ENCODE measurements around the gene PEX26. TPM values are rescaled to one million over a fixed set of nuclear protein-coding genes. Genes with fewer than 3 reads are reported as not detected.
"Not testable (repeated sequence)": the region's sequence is repeated elsewhere in the genome, so short reads cannot be mapped to it uniquely, and the experiment has no call there.

Gene PEX26
- polyA plus RNA-seq, 1 donor from 2014 or later = 30.2 TPM

DNA sequence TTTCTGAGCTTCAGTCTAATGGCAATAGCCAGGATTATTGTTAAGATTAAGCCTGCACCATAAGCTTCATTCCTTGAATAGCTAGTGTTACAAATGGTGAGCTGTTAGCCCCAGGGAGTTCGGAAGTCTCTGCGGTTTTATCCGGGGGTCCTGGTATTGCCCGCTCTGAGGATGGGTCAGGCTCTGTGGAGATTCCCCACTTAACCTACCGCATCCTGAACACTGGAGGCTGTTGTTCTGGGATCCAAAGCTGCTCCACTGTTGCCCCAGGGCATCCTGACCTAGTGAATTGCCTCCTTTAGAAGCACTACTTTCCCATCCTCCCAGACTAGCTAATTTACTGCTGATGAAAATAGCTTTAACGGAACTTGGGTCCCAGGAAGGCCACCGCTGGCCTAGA lies 14.5 kb upstream of the PEX26 start:
- Histone ChIP-seq H3K9me3 (ENCODE audit: low read length) (no peaks in the 10 kb centered on the region), H3K27ac (ENCODE audit: low read length) (no peak overlapping the region), H2AFZ (ENCODE audit: low read depth, low read length) (no peak overlapping the region), H3K79me2 (replicated peaks; ENCODE audit: insufficient read depth, low read length) (no peaks in the 10 kb centered on the region), H3K9ac (ENCODE audit: low read length) (no peak overlapping the region), H3K27me3 (ENCODE audit: insufficient read depth, low read depth, low read length) (no peaks in the 10 kb centered on the region), H3K4me2 (ENCODE audit: low read length) (no peak overlapping the region), H3K4me3 (ENCODE audit: low read length) (no peak overlapping the region), H3K9me2 (ENCODE audit: insufficient read depth, low read length) (no peaks in the 10 kb centered on the region), H3K36me3 (ENCODE audit: insufficient read depth, low read length) (no peaks in the 10 kb centered on the region), H4K20me1 (ENCODE audit: insufficient read depth) (no peaks in the 10 kb centered on the region), H3F3A (ENCODE audit: insufficient read depth, low read length, poor library complexity, severe bottlenecking) (no peaks in the 10 kb centered on the region)
- no peak for TF ChIP-seq TAF1 (IDR thresholded peaks at IDR 0.05; ENCODE audit: low read depth)
- TF ChIP-seq RAD21 (conservative IDR thresholded peaks at IDR 0.05) = no peak
- no peak for TF ChIP-seq EZH2 (IDR thresholded peaks at IDR 0.05; ENCODE audit: borderline replicate concordance, insufficient read depth, low read length, poor library complexity, severe bottlenecking)
- no peak for TF ChIP-seq POLR2AphosphoS5 (IDR thresholded peaks at IDR 0.05)
- no peak for TF ChIP-seq CTCF (IDR thresholded peaks at IDR 0.05; ENCODE audit: poor library complexity, severe bottlenecking)
- no peak for TF ChIP-seq MXI1 (conservative IDR thresholded peaks at IDR 0.05; ENCODE audit: poor library complexity, severe bottlenecking)
- TF ChIP-seq SMC3 (conservative IDR thresholded peaks at IDR 0.05; ENCODE audit: poor library complexity) = no peak
- TF ChIP-seq EP300 (conservative IDR thresholded peaks at IDR 0.05; ENCODE audit: poor library complexity, severe bottlenecking) = no peak
- TF ChIP-seq, protein P1, sequence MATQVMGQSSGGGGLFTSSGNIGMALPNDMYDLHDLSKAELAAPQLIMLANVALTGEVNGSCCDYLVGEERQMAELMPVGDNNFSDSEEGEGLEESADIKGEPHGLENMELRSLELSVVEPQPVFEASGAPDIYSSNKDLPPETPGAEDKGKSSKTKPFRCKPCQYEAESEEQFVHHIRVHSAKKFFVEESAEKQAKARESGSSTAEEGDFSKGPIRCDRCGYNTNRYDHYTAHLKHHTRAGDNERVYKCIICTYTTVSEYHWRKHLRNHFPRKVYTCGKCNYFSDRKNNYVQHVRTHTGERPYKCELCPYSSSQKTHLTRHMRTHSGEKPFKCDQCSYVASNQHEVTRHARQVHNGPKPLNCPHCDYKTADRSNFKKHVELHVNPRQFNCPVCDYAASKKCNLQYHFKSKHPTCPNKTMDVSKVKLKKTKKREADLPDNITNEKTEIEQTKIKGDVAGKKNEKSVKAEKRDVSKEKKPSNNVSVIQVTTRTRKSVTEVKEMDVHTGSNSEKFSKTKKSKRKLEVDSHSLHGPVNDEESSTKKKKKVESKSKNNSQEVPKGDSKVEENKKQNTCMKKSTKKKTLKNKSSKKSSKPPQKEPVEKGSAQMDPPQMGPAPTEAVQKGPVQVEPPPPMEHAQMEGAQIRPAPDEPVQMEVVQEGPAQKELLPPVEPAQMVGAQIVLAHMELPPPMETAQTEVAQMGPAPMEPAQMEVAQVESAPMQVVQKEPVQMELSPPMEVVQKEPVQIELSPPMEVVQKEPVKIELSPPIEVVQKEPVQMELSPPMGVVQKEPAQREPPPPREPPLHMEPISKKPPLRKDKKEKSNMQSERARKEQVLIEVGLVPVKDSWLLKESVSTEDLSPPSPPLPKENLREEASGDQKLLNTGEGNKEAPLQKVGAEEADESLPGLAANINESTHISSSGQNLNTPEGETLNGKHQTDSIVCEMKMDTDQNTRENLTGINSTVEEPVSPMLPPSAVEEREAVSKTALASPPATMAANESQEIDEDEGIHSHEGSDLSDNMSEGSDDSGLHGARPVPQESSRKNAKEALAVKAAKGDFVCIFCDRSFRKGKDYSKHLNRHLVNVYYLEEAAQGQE (IDR thresholded peaks at IDR 0.05; ENCODE audit: borderline replicate concordance) = no peak

- H3K27me3 ChIP-seq (ENCODE audit: insufficient read depth, low read depth, low read length); H3K4me2 ChIP-seq (ENCODE audit: low read length); H3K79me2 ChIP-seq (replicated peaks; ENCODE audit: insufficient read depth, low read length); H3K27ac ChIP-seq (ENCODE audit: low read length); H3K4me3 ChIP-seq (ENCODE audit: low read length); H3F3A ChIP-seq (ENCODE audit: insufficient read depth, low read length, poor library complexity, severe bottlenecking); H3K9me2 ChIP-seq (ENCODE audit: insufficient read depth, low read length); H4K20me1 ChIP-seq (ENCODE audit: insufficient read depth); H2AFZ ChIP-seq (ENCODE audit: low read depth, low read length); H3K9ac ChIP-seq (ENCODE audit: low read length); H3K36me3 ChIP-seq (ENCODE audit: insufficient read depth, low read length); H3K9me3 ChIP-seq (ENCODE audit: low read length): not testable (repeated sequence)
Observed at GRCh38 chr22:18063715-18064114, 14.1 kb upstream of the PEX26 start.

DNA sequence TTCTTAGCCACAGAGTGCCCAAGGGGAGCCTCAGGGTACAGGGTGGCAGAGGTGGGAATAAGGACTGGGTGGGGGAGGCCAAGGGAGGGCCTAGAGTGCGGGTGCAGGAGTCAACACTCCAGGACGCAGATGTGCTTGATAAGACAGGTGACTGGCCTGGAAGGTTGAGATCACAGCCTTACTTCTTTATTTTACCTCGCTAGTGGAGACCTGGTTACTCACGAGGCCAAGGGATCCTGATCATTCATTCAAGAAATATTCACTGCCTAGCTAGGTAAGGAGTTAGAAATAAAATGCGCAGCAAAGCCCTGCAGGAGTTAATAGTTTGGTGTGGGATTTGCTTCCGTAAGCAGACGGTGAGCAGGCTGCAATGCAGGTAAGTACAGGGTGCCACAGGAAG lies 13.2 kb upstream of the PEX26 start:
- Histone ChIP-seq H3K9me3 (ENCODE audit: low read length) (no peaks in the 10 kb centered on the region), H3K9ac (ENCODE audit: low read length) (no peak overlapping the region), H4K20me1 (ENCODE audit: insufficient read depth) (no peaks in the 10 kb centered on the region), H3K27ac (ENCODE audit: low read length) (no peak overlapping the region), H3K79me2 (replicated peaks; ENCODE audit: insufficient read depth, low read length) (no peaks in the 10 kb centered on the region), H2AFZ (ENCODE audit: low read depth, low read length) (no peak overlapping the region), H3F3A (ENCODE audit: insufficient read depth, low read length, poor library complexity, severe bottlenecking) (no peaks in the 10 kb centered on the region), H3K4me3 (ENCODE audit: low read length) (no peak overlapping the region), H3K9me2 (ENCODE audit: insufficient read depth, low read length) (no peaks in the 10 kb centered on the region), H3K36me3 (ENCODE audit: insufficient read depth, low read length) (no peaks in the 10 kb centered on the region), H3K27me3 (ENCODE audit: insufficient read depth, low read depth, low read length) (no peaks in the 10 kb centered on the region), H3K4me2 (ENCODE audit: low read length) (no peak overlapping the region)
- TF ChIP-seq MXI1 (conservative IDR thresholded peaks at IDR 0.05; ENCODE audit: poor library complexity, severe bottlenecking) (no peak), POLR2AphosphoS5 (IDR thresholded peaks at IDR 0.05) (no peak), SMC3 (conservative IDR thresholded peaks at IDR 0.05; ENCODE audit: poor library complexity) (no peak), RAD21 (conservative IDR thresholded peaks at IDR 0.05) (no peak), EZH2 (IDR thresholded peaks at IDR 0.05; ENCODE audit: borderline replicate concordance, insufficient read depth, low read length, poor library complexity, severe bottlenecking) (no peak), CTCF (IDR thresholded peaks at IDR 0.05; ENCODE audit: poor library complexity, severe bottlenecking) (no peak), EP300 (conservative IDR thresholded peaks at IDR 0.05; ENCODE audit: poor library complexity, severe bottlenecking) (no peak), TAF1 (IDR thresholded peaks at IDR 0.05; ENCODE audit: low read depth) (no peak)
- TF ChIP-seq, protein P1 (IDR thresholded peaks at IDR 0.05; ENCODE audit: borderline replicate concordance) = no peak

All from neural cell (in vitro differentiated cells).